OCI-LY7 (cell line): Measurements from ENCODE around the gene PRPF8. TPM values are rescaled to one million over a fixed set of nuclear protein-coding genes. Genes with fewer than 3 reads are reported as not detected.

Experiments used
- BruUV-seq: library from RNA; stranded (reverse); fragments of 400-500 nt; replicated peaks from 2 replicates; lab custom pipeline; 2021; lab: Mats Ljungman, UMichigan
- CTCF ChIA-PET: fragments of 300-600 bp; sonication (Branson Sonifier 250); formaldehyde crosslinking; loops from one replicate; lab custom pipeline; 2022; ENCODE audit warnings: antibody characterized with exemption; ENCODE audit not compliant: unreplicated experiment; lab: Charles Lee
- POLR2A ChIA-PET: fragments of 300-600 bp; sonication (Branson Sonifier 250); formaldehyde crosslinking; loops from one replicate; lab custom pipeline; 2022; ENCODE audit warnings: antibody characterized with exemption; lab: Charles Lee
- DNase-seq: peaks from one replicate; pipeline ENCODE4 v3.0.0-alpha.2; 2015; ENCODE audit warnings: low spot score
- H2AFZ ChIP-seq: fragments of 200-600 bp; sonication (generic), shearing (Covaris generic); 2 replicates; pipeline ENCODE4 v1.6.1; 2014; ENCODE audit warnings: mild to moderate bottlenecking, antibody characterized with exemption, low read length, moderate library complexity
- H3K27ac ChIP-seq: fragments of 200-600 bp; sonication (generic); 2 replicates; pipeline ENCODE4 v1.5.1; 2014; ENCODE audit warnings: mixed run types, low read depth, mild to moderate bottlenecking, moderate library complexity, low read length, inconsistent platforms; ENCODE audit not compliant: poor library complexity, severe bottlenecking
- H3K36me3 ChIP-seq: fragments of 200-600 bp; sonication (generic); 2 replicates; pipeline ENCODE4 v1.6.1; 2014; ENCODE audit warnings: mild to moderate bottlenecking, antibody characterized with exemption, low read length, moderate library complexity, mixed read lengths; ENCODE audit not compliant: insufficient read depth
- H3K4me1 ChIP-seq: fragments of 200-600 bp; sonication (generic); 2 replicates; pipeline ENCODE4 v1.5.1; 2014; ENCODE audit warnings: mild to moderate bottlenecking, low read length; ENCODE audit not compliant: insufficient read depth, poor library complexity, severe bottlenecking
- H3K4me2 ChIP-seq: fragments of 200-600 bp; sonication (generic); 2 replicates; pipeline ENCODE4 v1.6.1; 2014; ENCODE audit warnings: mild to moderate bottlenecking, low read length
- H3K4me3 ChIP-seq: fragments of 200-600 bp; sonication (generic); 2 replicates; pipeline ENCODE4 v1.5.1; 2014; ENCODE audit warnings: mild to moderate bottlenecking, low read depth, low read length; ENCODE audit not compliant: poor library complexity, severe bottlenecking
- H3K79me2 ChIP-seq: fragments of 200-600 bp; sonication (generic); 2 replicates; pipeline ENCODE4 v1.6.1; 2016; ENCODE audit warnings: low read depth, mild to moderate bottlenecking, low read length, moderate library complexity, mixed read lengths; ENCODE audit not compliant: insufficient read depth
- H3K9me2 ChIP-seq: fragments of 200-600 bp; sonication (generic); 2 replicates; pipeline ENCODE4 v1.6.1; 2016; ENCODE audit warnings: mild to moderate bottlenecking, low read length, mixed read lengths; ENCODE audit not compliant: insufficient read depth
- H3K9me3 ChIP-seq: fragments of 200-600 bp; sonication (generic); 2 replicates; pipeline ENCODE4 v1.6.1; 2014; ENCODE audit warnings: mild to moderate bottlenecking, mixed run types, low read length, mixed read lengths
- H4K20me1 ChIP-seq: fragments of 200-600 bp; sonication (generic); 2 replicates; pipeline ENCODE4 v1.6.1; 2014; ENCODE audit warnings: mild to moderate bottlenecking, antibody characterized with exemption, low read length, moderate library complexity, mixed read lengths; ENCODE audit not compliant: insufficient read depth
- CTCF ChIP-seq: fragments of 200-600 bp; sonication (generic); conservative IDR thresholded peaks from 2 replicates; pipeline ENCODE4 v1.5.1; 2014; ENCODE audit warnings: mild to moderate bottlenecking, antibody characterized with exemption, low read length, moderate library complexity, mixed read lengths
- EZH2phosphoT487 ChIP-seq: fragments of 200-600 bp; sonication (generic); IDR thresholded peaks from 2 replicates; pipeline ENCODE4 v1.6.1; 2018; ENCODE audit warnings: low read depth, borderline replicate concordance, mild to moderate bottlenecking, mixed run types, antibody characterized with exemption, low read length, moderate library complexity, mixed read lengths
- intact Hi-C: fragments of 100-400 bp; cut with micrococcal nuclease; formaldehyde crosslinking; loops from one replicate; pipeline ENCODE4 v1.10.0; 2022; ENCODE audit not compliant: unreplicated experiment
- total RNA-seq, 2 experiments: library from RNA; depleted of rRNA in 1 of 2; stranded (reverse); fragments of >200 nt in 1 of 2; shearing (Covaris generic) in 1 of 2; gene quantifications; 2 replicates each; pipeline ENCODE4 v1.2.3, GENCODE V29; 2014 to 2022

Gene PRPF8
- total RNA-seq, 2 experiments from 2014 or later = 162 to 427 TPM

GRCh38 chr17:1628856-1629503, 55.7 kb downstream of the PRPF8 start:
- CTCF ChIA-PET = interaction anchor here (0.6 to 2.6 kb wide), 3 partner anchors 8 to 55 kb away, joined by 3 to 11 read pairs (median 5); no protein-coding TSS in a partner anchor
- no TSS peak for BruUV-seq
- no peaks in the 10 kb centered on the region for H3K79me2 ChIP-seq
- H3K4me2 ChIP-seq = peak overlapping the region; percentile 91
- TF ChIP-seq EZH2phosphoT487 = no peak
- TF ChIP-seq CTCF = peak; percentile 74
- peak; percentile 96 for DNase-seq
- peaks cover 5% of the 10 kb centered on the region for H3K36me3 ChIP-seq
- no peaks in the 10 kb centered on the region for H3K9me3 ChIP-seq
- intact Hi-C loops = loop anchor here (5.0 kb wide), 1 partner anchor 112 kb away; the partner anchor contains the start of gene INPP5K
- H3K9me2 ChIP-seq = no peaks in the 10 kb centered on the region
- peak overlapping the region; percentile 43; the same call in 1 of the 2 replicates for H2AFZ ChIP-seq
- peaks cover 58% of the 10 kb centered on the region for H3K4me1 ChIP-seq
- no peaks in the 10 kb centered on the region for H4K20me1 ChIP-seq
- peak overlapping the region; percentile 80 for H3K4me3 ChIP-seq
- H3K27ac ChIP-seq = peak overlapping the region; percentile 79
- POLR2A ChIA-PET = interaction anchor here (0.7 to 1.4 kb wide), 2 partner anchors 31 to 55 kb away, joined by 4 to 6 read pairs; no protein-coding TSS in a partner anchor

GRCh38 chr17:1627982-1628855, 56.4 kb downstream of the PRPF8 start, which contains the start of gene SLC43A2:
TSS of gene SLC43A2 (minus strand) at chr17:1628834. CDS start at chr17:1627874, 960 bp downstream.
- Histone ChIP-seq H3K9me2 (no peaks in the 10 kb centered on the region), H4K20me1 (no peaks in the 10 kb centered on the region), H2AFZ (peak within 1 kb of the TSS; percentile 43), H3K79me2 (no peaks in the 10 kb centered on the region), H3K9me3 (no peaks in the 10 kb centered on the region), H3K4me3 (peak within 1 kb of the TSS; percentile 80), H3K4me1 (peaks cover 58% of the 10 kb centered on the region), H3K27ac (peak within 1 kb of the TSS; percentile 79), H3K36me3 (peaks cover 5% of the 10 kb centered on the region), H3K4me2 (peak within 1 kb of the TSS; percentile 91)
- CTCF ChIA-PET = interaction anchor here (0.6 to 2.6 kb wide), 4 partner anchors 9 to 54 kb away, joined by 3 to 15 read pairs (median 7); no protein-coding TSS in a partner anchor
- no TSS peak for BruUV-seq
- intact Hi-C loops = loop anchor here (1.0 to 5.0 kb wide), 2 partner anchors 35 to 111 kb away; partner anchors contain the start of gene INPP5K
- POLR2A ChIA-PET = interaction anchor here (0.7 kb wide), 1 partner anchor 61 kb away, joined by 3 read pairs; no protein-coding TSS in a partner anchor
- TF ChIP-seq EZH2phosphoT487 (no peak), CTCF (no peak)
- DNase-seq = peak; percentile 92
